HAP-1 (cell line): ENCODE results near the gene SPATA31A6.
"Not testable (repeated sequence)": the region's sequence is repeated elsewhere in the genome, so short reads cannot be mapped to it uniquely, and the experiment has no call there.

Experiments used
- DNase-seq, 2 experiments: peaks; one replicate each; pipeline ENCODE4 v3.0.0-alpha.2; 2016 to 2020; ENCODE audit warnings: low spot score in 2 of 2
- H3K27me3 ChIP-seq: fragments of 250-450 bp; sonication (Bioruptor Pico); 2 replicates; pipeline ENCODE4 v1.5.1; 2020; ENCODE audit warnings: low read depth, mild to moderate bottlenecking, moderate library complexity
- H3K36me3 ChIP-seq: fragments of 250-450 bp; sonication (Bioruptor Pico); replicated peaks from 2 replicates; pipeline ENCODE4 v1.5.1; 2020; ENCODE audit warnings: mild to moderate bottlenecking
- H3K4me1 ChIP-seq: fragments of 250-450 bp; sonication (Bioruptor Pico); 2 replicates; pipeline ENCODE4 v1.5.1; 2020; ENCODE audit warnings: mild to moderate bottlenecking
- H3K4me3 ChIP-seq: fragments of 250-450 bp; sonication (Bioruptor Pico); 2 replicates; pipeline ENCODE4 v1.5.1; 2020; ENCODE audit warnings: mild to moderate bottlenecking, moderate library complexity
- H3K9me3 ChIP-seq: fragments of 250-450 bp; sonication (Bioruptor Pico); 2 replicates; pipeline ENCODE4 v1.5.1; 2020; ENCODE audit warnings: mild to moderate bottlenecking, moderate library complexity
- in situ Hi-C: fragments of 300-500 bp; cut with MboI; formaldehyde crosslinking; loops from 3 replicates; pipeline ENCODE4 v1.14.3; 2020; ENCODE audit warnings: low sequenced_read_pairs, inconsistent platforms, mixed read lengths

The SPATA31A6 gene

GRCh38 chr9:42183359-42183758 lies at the start of gene SPATA31A6:
SPATA31A6 (plus strand) TSS chr9:42183659; CDS start chr9:42183688, 29 bp downstream.
- DNase-seq, H3K9me3 ChIP-seq, H3K4me1 ChIP-seq, H3K36me3 ChIP-seq, H3K4me3 ChIP-seq, H3K27me3 ChIP-seq, in situ Hi-C loops: not testable (repeated sequence)

- H3K36me3 ChIP-seq, H3K4me1 ChIP-seq, in situ Hi-C loops, H3K27me3 ChIP-seq, H3K4me3 ChIP-seq, H3K9me3 ChIP-seq: not testable (repeated sequence)
- peak; percentile 6 to 57 for DNase-seq
Observed at GRCh38 chr9:42160299-42160698, 23.2 kb upstream of the SPATA31A6 start.

DNA sequence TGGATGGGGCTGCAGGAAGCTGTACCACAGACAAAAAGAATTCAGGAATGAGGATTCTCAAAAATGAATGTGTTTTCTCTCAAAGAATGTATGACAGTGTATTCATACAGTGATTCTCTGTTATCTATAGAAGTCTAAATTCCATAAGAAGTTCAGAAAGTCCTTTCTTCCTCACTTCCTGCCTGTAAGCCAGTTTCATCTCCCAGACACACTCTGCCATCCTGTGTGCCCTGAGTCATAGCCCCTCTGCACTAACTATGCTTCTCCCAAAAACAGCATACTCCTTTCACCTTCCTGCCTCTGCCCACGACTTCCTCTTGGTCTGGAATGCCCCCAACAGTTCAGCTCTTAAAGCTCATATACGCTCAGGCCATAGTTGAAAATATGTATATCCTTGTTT lies 36.4 kb downstream of the SPATA31A6 start:
- H3K4me3 ChIP-seq, H3K27me3 ChIP-seq, in situ Hi-C loops, DNase-seq, H3K4me1 ChIP-seq, H3K36me3 ChIP-seq, H3K9me3 ChIP-seq: not testable (repeated sequence)

GRCh38 chr9:42223230-42223629 lies 39.8 kb downstream of the SPATA31A6 start:
- H3K4me1 ChIP-seq, H3K36me3 ChIP-seq, DNase-seq, H3K27me3 ChIP-seq, H3K9me3 ChIP-seq, H3K4me3 ChIP-seq, in situ Hi-C loops: not testable (repeated sequence)

GRCh38 chr9:42233031-42233430 lies 49.6 kb downstream of the SPATA31A6 start:
- DNase-seq, in situ Hi-C loops, H3K9me3 ChIP-seq, H3K27me3 ChIP-seq, H3K36me3 ChIP-seq, H3K4me1 ChIP-seq, H3K4me3 ChIP-seq: not testable (repeated sequence)

GRCh38 chr9:42234610-42235009 lies 51.2 kb downstream of the SPATA31A6 start:
- DNase-seq, H3K9me3 ChIP-seq, H3K4me1 ChIP-seq, H3K4me3 ChIP-seq, in situ Hi-C loops, H3K36me3 ChIP-seq, H3K27me3 ChIP-seq: not testable (repeated sequence)

DNA sequence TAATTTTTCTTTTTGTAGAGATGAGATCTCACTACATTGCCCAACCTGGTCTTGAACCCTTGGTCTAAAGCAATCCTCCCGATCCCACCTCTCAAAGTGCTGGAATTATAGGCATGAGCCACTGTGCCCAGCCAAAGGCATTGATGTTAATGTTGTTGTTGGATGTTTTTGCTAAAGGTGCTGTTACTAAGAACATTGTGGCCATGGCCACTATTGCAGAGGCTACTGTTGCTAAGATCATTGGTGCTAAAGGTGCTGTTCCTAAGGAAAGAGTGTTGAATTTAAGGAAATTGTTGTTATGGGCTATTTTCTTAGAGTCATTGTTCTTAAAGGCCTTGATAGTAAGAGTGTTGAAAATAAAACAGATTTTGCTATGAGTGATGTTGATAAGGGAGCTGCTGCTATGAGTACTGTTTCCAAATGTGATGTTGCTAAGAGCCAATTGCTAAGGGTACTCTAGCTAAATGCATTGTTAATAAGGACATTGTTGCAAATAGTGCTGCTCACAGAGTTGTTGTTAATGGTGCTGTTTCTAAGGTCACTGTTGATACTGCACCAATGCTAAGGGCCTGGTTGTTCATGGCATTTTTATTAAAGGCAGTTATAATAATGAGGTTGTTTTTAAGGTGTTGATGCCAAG lies 52.0 kb downstream of the SPATA31A6 start:
- H3K36me3 ChIP-seq, H3K9me3 ChIP-seq, H3K4me3 ChIP-seq, H3K4me1 ChIP-seq, in situ Hi-C loops, H3K27me3 ChIP-seq, DNase-seq: not testable (repeated sequence)

DNA sequence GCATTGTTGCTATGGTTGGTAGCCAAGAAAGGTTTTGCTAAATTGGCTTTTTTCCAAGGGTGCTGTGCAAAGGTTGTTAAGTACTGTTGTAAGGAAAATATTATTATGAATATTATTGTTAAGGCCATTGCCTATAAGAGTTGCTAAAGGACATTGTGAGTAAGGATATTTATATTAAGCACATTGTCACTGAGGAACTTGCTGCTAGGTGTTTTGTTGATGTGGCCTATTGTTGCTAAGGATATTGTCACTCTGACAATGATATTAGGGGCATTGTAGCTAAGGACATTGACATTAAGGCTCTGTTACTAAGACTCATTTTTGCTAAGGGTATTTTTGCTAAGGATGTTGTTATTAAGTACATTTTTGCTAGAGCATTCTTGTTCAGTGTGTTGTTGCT lies 52.6 kb downstream of the SPATA31A6 start:
- in situ Hi-C loops, H3K4me3 ChIP-seq, H3K36me3 ChIP-seq, H3K9me3 ChIP-seq, DNase-seq, H3K27me3 ChIP-seq, H3K4me1 ChIP-seq: not testable (repeated sequence)

DNA sequence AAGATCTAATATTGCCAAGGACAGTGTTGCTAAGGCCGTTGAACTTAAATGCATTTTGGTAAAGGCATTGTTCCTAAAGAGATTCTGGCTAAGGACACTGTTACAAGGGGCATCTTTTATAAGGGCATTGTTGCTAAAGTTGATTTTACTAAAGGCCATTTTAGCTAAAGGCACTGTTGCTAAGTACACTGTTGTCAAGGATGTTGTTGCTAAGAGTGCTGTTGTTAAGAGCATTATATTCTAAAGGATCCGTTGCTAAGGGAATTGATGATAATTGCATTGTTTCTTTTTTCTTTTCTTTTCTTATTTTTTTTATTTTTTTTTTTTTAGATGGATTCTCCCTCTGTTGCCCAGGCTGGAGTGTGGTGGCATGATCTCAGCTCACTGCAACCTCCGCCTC lies 53.9 kb downstream of the SPATA31A6 start:
- H3K9me3 ChIP-seq, H3K36me3 ChIP-seq, H3K4me3 ChIP-seq, DNase-seq, H3K27me3 ChIP-seq, in situ Hi-C loops, H3K4me1 ChIP-seq: not testable (repeated sequence)

DNA sequence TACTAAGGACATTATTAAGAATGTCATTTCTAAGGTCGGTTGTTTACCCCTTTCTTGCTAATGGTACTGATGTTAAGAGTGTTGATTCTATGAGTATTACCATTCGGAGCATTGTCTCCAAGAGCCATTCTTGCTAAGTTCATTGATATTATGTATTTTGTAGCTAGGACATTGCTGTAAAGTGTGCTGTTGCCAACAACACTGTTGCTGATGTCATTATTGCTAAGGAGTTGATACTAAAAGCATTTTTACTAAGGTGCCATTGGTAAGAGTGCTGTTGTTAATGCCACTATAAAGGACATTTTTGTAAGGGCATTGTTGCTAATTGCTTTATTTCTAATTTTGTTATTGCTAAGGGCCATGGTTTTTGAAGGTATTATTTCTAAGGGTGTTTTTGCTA lies 55.4 kb downstream of the SPATA31A6 start:
- H3K36me3 ChIP-seq, H3K9me3 ChIP-seq, H3K27me3 ChIP-seq, H3K4me3 ChIP-seq, H3K4me1 ChIP-seq, in situ Hi-C loops, DNase-seq: not testable (repeated sequence)
